HFFc6 (cell line): ENCODE measurements around the gene PSEN1. TPM values are rescaled to one million over a fixed set of nuclear protein-coding genes. Genes with fewer than 3 reads are reported as not detected.

Experiments
- DNase-seq: peaks from one replicate; pipeline ENCODE4 v3.0.0-alpha.2; 2018
- H3K27ac Mint-ChIP-seq: 2 replicates; pipeline ENCODE4 v1.8.0; 2020; ENCODE audit warnings: mild to moderate bottlenecking, mixed read lengths
- H3K27me3 Mint-ChIP-seq: 2 replicates; pipeline ENCODE4 v1.8.0; 2021; ENCODE audit warnings: mild to moderate bottlenecking, moderate library complexity, mixed read lengths; ENCODE audit not compliant: insufficient read depth
- H3K36me3 Mint-ChIP-seq: 2 replicates; pipeline ENCODE4 v1.8.0; 2021; ENCODE audit warnings: low read depth, mixed read lengths
- H3K4me1 Mint-ChIP-seq: 2 replicates; pipeline ENCODE4 v1.8.0; 2020; ENCODE audit warnings: low read depth, mixed read lengths
- H3K4me3 Mint-ChIP-seq: 2 replicates; pipeline ENCODE4 v1.8.0; 2020; ENCODE audit warnings: mild to moderate bottlenecking, moderate library complexity, mixed read lengths
- H3K9me3 Mint-ChIP-seq: 2 replicates; pipeline ENCODE4 v1.8.0; 2020; ENCODE audit warnings: mild to moderate bottlenecking, mixed read lengths
- CTCF ChIP-seq: fragments of 200-600 bp; sonication (generic); IDR thresholded peaks from 2 replicates; pipeline ENCODE4 v1.5.0; 2021; ENCODE audit warnings: antibody characterized with exemption, mild to moderate bottlenecking
- long read RNA-seq: library from polyadenylated mRNA; unstranded; transcript quantifications from one replicate; pipeline ENCODE4 v2.0.0, GENCODE V29; 2019
- total RNA-seq, 6 experiments: library from RNA; stranded (reverse); fragmentation: NEBNext Ultra II Directional; extraction: Animal tissue kit (Norgen Biotek cat#: 25700); gene quantifications; 2 replicates in 1 of 6; 3 replicates in 5 of 6; pipeline ENCODE4 v1.2.3, GENCODE V29; 2021

Gene PSEN1
- total RNA-seq: 10 to 100 TPM; 34.5 to 44.6 (median 40.2) TPM
- long read RNA-seq, full-length matches to known transcripts: 47 of 66 reads
- long read RNA-seq, partial matches to known transcripts: 6 of 66 reads
- long read RNA-seq, other reads (novel, unspliced or antisense): 13 of 66 reads

DNA sequence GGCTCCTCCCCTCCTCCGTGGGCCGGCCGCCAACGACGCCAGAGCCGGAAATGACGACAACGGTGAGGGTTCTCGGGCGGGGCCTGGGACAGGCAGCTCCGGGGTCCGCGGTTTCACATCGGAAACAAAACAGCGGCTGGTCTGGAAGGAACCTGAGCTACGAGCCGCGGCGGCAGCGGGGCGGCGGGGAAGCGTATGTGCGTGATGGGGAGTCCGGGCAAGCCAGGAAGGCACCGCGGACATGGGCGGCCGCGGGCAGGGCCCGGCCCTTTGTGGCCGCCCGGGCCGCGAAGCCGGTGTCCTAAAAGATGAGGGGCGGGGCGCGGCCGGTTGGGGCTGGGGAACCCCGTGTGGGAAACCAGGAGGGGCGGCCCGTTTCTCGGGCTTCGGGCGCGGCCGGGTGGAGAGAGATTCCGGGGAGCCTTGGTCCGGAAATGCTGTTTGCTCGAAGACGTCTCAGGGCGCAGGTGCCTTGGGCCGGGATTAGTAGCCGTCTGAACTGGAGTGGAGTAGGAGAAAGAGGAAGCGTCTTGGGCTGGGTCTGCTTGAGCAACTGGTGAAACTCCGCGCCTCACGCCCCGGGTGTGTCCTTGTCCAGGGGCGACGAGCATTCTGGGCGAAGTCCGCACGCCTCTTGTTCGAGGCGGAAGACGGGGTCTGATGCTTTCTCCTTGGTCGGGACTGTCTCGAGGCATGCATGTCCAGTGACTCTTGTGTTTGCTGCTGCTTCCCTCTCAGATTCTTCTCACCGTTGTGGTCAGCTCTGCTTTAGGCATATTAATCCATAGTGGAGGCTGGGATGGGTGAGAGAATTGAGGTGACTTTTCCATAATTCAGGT is at the start of gene PSEN1:
PSEN1 (plus strand) TSS at position 121 of the 839 bp plus-strand sequence. CDS start 11,513 bp downstream, outside the sequence.
- peaks cover 30% of the 10 kb centered on the region for H3K36me3 Mint-ChIP-seq
- TF ChIP-seq CTCF: no peak

GRCh38 chr14:73091044-73091443 is 45.3 kb upstream of the PSEN1 start:
- DNase-seq: no peak
- Mint-ChIP-seq H3K9me3 (no peaks in the 10 kb centered on the region), H3K36me3 (peaks cover 30% of the 10 kb centered on the region), H3K4me1 (no peaks in the 10 kb centered on the region), H3K27ac (no peak overlapping the region), H3K4me3 (no peak overlapping the region), H3K27me3 (no peaks in the 10 kb centered on the region)
- TF ChIP-seq CTCF: no peak

More for the DNA sequence above, at the start of gene PSEN1:
- Mint-ChIP-seq H3K27me3 (peaks cover 13% of the 10 kb centered on the region), H3K27ac (peak within 1 kb of the TSS; percentile 97), H3K4me3 (peak within 1 kb of the TSS; percentile 93), H3K4me1 (peaks cover 22% of the 10 kb centered on the region), H3K9me3 (peaks cover 15% of the 10 kb centered on the region)
- DNase-seq: peak; percentile 88

DNA sequence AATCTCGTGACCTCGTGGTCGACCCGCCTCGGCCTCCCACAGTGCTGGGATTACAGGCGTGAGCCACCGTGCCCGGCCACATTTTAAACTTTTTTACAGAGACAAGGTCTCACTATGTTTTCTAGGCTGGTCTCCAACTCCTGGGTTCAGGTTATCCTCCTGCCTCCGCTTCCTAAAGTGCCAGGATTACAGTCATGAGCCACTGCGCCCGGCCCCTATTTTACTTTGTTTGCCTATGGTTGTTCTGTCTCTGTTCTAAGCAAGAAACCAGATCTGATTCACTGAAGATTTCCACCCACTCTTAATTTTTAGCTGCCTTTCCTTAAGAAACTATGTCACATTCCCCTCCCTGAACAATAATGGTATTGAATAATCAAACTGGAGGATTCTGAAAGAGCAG is 38.9 kb upstream of the PSEN1 start:
- H3K27me3 Mint-ChIP-seq: no peaks in the 10 kb centered on the region; the same call in 1 of the 2 replicates
- no peak for DNase-seq
- no peak for TF ChIP-seq CTCF
- no peaks in the 10 kb centered on the region for H3K9me3 Mint-ChIP-seq
- H3K4me3 Mint-ChIP-seq: no peak overlapping the region
- H3K4me1 Mint-ChIP-seq: no peaks in the 10 kb centered on the region
- no peak overlapping the region for H3K27ac Mint-ChIP-seq
- peaks cover 44% of the 10 kb centered on the region for H3K36me3 Mint-ChIP-seq

- peaks cover 61% of the 10 kb centered on the region for H3K36me3 Mint-ChIP-seq
- H3K9me3 Mint-ChIP-seq: no peaks in the 10 kb centered on the region
- no peaks in the 10 kb centered on the region; the same call in 1 of the 2 replicates for H3K27me3 Mint-ChIP-seq
- no peak overlapping the region for H3K4me3 Mint-ChIP-seq
- TF ChIP-seq CTCF: no peak
- no peak for DNase-seq
- H3K27ac Mint-ChIP-seq: no peak overlapping the region
- H3K4me1 Mint-ChIP-seq: peaks cover 17% of the 10 kb centered on the region
Measured at GRCh38 chr14:73100334-73100733, 36.0 kb upstream of the PSEN1 start.

GRCh38 chr14:73102806-73103497 is 33.4 kb upstream of the PSEN1 start:
- Mint-ChIP-seq H3K4me3 (no peak overlapping the region), H3K36me3 (peaks cover 60% of the 10 kb centered on the region), H3K27ac (no peak overlapping the region), H3K27me3 (no peaks in the 10 kb centered on the region; the same call in 1 of the 2 replicates), H3K9me3 (no peaks in the 10 kb centered on the region), H3K4me1 (peaks cover 17% of the 10 kb centered on the region)
- TF ChIP-seq CTCF: no peak
- DNase-seq: no peak
